Uterus (tissue), 4 donors: Measurements from ENCODE around the gene DEPDC5. TPM values are rescaled to one million over a fixed set of nuclear protein-coding genes. Genes with fewer than 3 reads are reported as not detected.
A peak's percentile ranks its signal among the peaks of the same experiment; 100 is the strongest.

Experiments used
- DNase-seq, 2 donors: peaks; one replicate each; pipeline ENCODE4 v3.0.0-alpha.2; 2019 to 2020
- H3K27ac ChIP-seq, 2 donors: fragments of 200-600 bp; sonication (generic); 1 replicate in 1 of 2; 2 replicates in 1 of 2; pipeline ENCODE4 v1.5.1; 2016 to 2018
- H3K27me3 ChIP-seq, 2 donors: fragments of 200-600 bp; sonication (generic); one replicate each; pipeline ENCODE4 v1.5.1; 2018 to 2019; ENCODE audit warnings: control low read depth in 1 of 2
- H3K36me3 ChIP-seq, 2 donors: fragments of 200-600 bp; sonication (generic); one replicate each; pipeline ENCODE4 v1.5.1; 2019; ENCODE audit warnings: control low read depth in 1 of 2
- H3K4me1 ChIP-seq, 2 donors: fragments of 200-600 bp; sonication (generic); one replicate each; pipeline ENCODE4 v1.5.1; 2018 to 2019; ENCODE audit warnings: control low read depth in 1 of 2
- H3K4me3 ChIP-seq, 2 donors: fragments of 200-600 bp; sonication (generic); 1 replicate in 1 of 2; 2 replicates in 1 of 2; pipeline ENCODE4 v1.5.1; 2018 to 2019; ENCODE audit warnings: mild to moderate bottlenecking in 1 of 2
- H3K9me3 ChIP-seq, 2 donors: fragments of 200-600 bp; sonication (generic); one replicate each; pipeline ENCODE4 v1.5.1; 2019; ENCODE audit warnings: control low read depth in 1 of 2
- POLR2A ChIP-seq, 2 donors: fragments of 450-650 bp; IDR thresholded peaks; one replicate each; pipeline ENCODE4 v1.6.1; 2016; ENCODE audit warnings: antibody characterized with exemption in 2 of 2, mild to moderate bottlenecking in 1 of 2, moderate library complexity in 1 of 2
- intact Hi-C: fragments of 100-400 bp; cut with DNase I; formaldehyde crosslinking; loops from one replicate; pipeline ENCODE4 v1.15.1; 2023; ENCODE audit warnings: low total_unique reads
- total RNA-seq, 4 donors: library from RNA; depleted of rRNA in 3 of 4; stranded (reverse); fragments of >200 nt in 3 of 4; gene quantifications; one replicate each; pipeline versions ENCODE4 v1.1.0 to v1.2.4, GENCODE V29; 2014 to 2023
- TF ChIP-seq, protein P1 (sequence below), 4 experiments: fragments of 200-600 bp in 2 of 4; fragments of 450-650 bp in 2 of 4; sonication (generic) in 2 of 4; IDR thresholded peaks; one replicate each; pipeline ENCODE4 v1.5.1; 2016 to 2019; ENCODE audit warnings: antibody characterized with exemption in 4 of 4, mild to moderate bottlenecking in 2 of 4, moderate library complexity in 1 of 4
- donor health status: DM: yes; HTN: yes; CAD: no.

Gene DEPDC5
- total RNA-seq, 4 donors from 2014 or later, result 9.1 to 180 (median 37.2) TPM

DNA sequence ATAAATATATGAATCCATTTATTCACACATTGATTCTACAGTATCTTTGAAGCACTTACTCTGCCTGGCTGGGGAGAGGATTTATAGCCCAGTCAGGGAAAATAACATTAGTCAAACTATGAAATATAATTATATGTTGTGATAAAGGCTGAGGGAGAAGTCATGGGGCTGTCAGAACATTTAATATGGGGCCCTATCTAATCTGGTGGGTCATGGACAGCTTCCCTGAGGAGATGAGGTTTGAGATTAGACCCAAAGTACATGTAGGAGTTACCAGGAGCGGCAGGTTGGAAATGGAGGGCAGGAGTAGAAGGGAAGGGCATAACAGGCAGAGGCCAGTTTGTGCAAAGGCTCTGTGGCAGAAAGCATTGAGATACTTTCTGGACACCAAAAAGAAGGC is 86.2 kb downstream of the DEPDC5 start:
- Histone ChIP-seq H3K36me3 (no peaks in the 10 kb centered on the region), H3K4me1 (no peaks in the 10 kb centered on the region), H3K4me3 (no peak overlapping the region), H3K27me3 (no peaks in the 10 kb centered on the region), H3K9me3 (no peaks in the 10 kb centered on the region), H3K27ac (no peak overlapping the region)
- no peak for TF ChIP-seq POLR2A (IDR thresholded peaks at IDR 0.05)
- TF ChIP-seq, protein P1, sequence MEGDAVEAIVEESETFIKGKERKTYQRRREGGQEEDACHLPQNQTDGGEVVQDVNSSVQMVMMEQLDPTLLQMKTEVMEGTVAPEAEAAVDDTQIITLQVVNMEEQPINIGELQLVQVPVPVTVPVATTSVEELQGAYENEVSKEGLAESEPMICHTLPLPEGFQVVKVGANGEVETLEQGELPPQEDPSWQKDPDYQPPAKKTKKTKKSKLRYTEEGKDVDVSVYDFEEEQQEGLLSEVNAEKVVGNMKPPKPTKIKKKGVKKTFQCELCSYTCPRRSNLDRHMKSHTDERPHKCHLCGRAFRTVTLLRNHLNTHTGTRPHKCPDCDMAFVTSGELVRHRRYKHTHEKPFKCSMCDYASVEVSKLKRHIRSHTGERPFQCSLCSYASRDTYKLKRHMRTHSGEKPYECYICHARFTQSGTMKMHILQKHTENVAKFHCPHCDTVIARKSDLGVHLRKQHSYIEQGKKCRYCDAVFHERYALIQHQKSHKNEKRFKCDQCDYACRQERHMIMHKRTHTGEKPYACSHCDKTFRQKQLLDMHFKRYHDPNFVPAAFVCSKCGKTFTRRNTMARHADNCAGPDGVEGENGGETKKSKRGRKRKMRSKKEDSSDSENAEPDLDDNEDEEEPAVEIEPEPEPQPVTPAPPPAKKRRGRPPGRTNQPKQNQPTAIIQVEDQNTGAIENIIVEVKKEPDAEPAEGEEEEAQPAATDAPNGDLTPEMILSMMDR (IDR thresholded peaks at IDR 0.05), result no peak
- DNase-seq, result no peak
- intact Hi-C loops, result no loop called here

DNA sequence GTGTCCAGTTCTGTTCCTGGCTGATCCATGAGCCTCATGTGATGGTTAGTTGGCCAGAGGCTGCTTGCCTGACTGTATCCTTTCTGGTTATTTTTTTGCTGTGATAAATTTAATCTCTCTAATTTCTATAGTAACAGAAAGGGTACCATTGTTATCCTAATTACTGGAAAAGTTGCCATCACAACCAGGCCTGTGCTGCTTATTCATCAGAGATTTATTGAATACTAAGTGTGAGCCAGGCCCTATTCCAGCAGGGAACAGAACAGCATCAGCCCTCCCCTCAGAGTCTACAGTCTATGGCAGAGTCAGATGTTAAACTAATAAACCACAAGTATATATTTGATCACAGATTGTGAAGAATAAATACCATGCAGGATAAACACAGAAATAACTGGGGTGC is 86.8 kb downstream of the DEPDC5 start:
- H3K9me3 ChIP-seq, result no peaks in the 10 kb centered on the region
- peak overlapping the region; percentile 50 to 65 for H3K27ac ChIP-seq
- intact Hi-C loops, result no loop called here
- H3K36me3 ChIP-seq, result no peaks in the 10 kb centered on the region
- no peaks in the 10 kb centered on the region for H3K4me1 ChIP-seq
- no peaks in the 10 kb centered on the region for H3K27me3 ChIP-seq
- TF ChIP-seq POLR2A (IDR thresholded peaks at IDR 0.05), result no peak
- TF ChIP-seq, protein P1 (IDR thresholded peaks at IDR 0.05), result no peak
- DNase-seq, result no peak
- no peak overlapping the region for H3K4me3 ChIP-seq

DNA sequence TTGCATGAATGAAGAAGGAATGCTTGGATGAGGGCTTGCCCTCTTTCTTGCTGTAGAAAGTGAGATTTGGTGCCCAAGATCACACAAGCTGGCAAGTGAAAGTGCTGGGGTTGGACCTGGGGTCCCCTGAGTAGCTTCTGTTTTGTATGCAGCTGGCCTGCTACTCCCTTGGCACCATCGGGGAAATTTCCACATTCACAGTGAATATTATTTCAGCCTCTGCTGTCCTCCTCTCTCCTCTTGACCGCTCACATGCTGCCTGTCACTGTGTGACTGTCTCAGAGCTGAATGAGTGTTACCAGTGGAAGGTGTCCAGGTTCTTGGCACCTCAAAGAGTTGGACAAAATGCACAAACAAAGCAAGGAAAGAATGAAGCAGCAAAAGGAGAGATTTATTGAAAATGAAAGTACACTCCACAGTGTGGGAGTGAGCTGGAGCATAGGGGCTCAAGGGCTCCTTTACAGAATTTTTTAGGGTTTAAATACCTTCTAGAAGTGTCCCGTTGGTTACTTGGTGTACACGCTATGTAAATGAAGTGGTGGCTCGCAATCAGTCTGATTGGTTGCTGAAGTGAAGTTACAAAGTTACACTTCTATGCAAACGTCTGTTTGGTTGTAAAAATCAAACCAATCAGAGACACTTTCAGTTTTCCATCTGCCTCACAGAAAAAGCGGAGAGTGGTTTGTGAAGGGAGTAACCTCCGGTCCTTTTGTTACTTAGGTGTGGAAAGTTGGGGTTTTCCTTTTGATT is 87.4 kb downstream of the DEPDC5 start:
- no peaks in the 10 kb centered on the region for H3K27me3 ChIP-seq
- H3K36me3 ChIP-seq, result no peaks in the 10 kb centered on the region
- no peak for DNase-seq
- H3K9me3 ChIP-seq, result no peaks in the 10 kb centered on the region
- H3K4me3 ChIP-seq, result peak overlapping the region; percentile 12 to 15
- H3K27ac ChIP-seq, result peak overlapping the region; percentile 50 to 65
- H3K4me1 ChIP-seq, result no peaks in the 10 kb centered on the region
- intact Hi-C loops, result no loop called here
- TF ChIP-seq, protein P1 (IDR thresholded peaks at IDR 0.05), result no peak
- TF ChIP-seq POLR2A (IDR thresholded peaks at IDR 0.05), result no peak

DNA sequence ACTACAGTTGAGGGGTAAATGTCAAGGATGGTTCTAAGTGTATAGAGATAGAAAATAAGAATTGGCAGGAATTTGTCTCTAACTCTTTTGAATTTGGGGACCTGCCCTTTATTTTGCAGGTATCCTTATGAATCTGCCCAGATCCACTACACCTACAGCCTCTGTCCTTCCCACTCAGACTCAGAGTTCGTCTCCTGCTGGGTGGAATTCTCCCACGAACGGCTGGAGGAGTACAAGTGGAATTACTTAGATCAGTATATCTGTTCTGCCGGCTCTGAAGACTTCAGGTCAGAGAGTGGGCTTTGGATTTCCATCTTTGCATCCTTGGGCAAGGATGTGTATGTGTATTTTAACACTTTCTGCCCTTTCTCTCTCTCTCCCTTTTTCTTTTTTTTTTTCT is 89.7 kb downstream of the DEPDC5 start:
- H3K36me3 ChIP-seq, result no peaks in the 10 kb centered on the region
- intact Hi-C loops, result no loop called here
- DNase-seq, result no peak
- H3K4me3 ChIP-seq, result no peak overlapping the region
- H3K27ac ChIP-seq, result no peak overlapping the region
- no peaks in the 10 kb centered on the region for H3K27me3 ChIP-seq
- TF ChIP-seq POLR2A (IDR thresholded peaks at IDR 0.05), result no peak
- H3K4me1 ChIP-seq, result no peaks in the 10 kb centered on the region
- H3K9me3 ChIP-seq, result no peaks in the 10 kb centered on the region

DNA sequence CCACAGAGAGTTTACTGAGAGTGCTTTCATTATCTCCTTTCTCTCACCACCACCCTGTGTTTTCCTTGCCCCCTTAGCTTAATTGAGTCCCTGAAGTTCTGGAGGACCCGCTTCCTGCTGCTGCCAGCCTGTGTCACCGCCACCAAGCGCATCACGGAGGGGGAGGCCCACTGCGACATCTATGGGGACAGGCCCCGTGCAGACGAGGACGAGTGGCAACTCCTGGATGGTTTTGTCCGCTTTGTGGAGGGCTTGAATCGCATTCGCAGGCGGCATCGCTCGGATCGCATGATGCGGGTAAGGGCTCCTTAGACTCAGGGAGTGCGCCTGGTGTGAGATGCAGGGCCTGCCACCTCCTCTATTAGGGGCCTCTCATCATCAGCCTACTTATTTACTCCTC is 91.1 kb downstream of the DEPDC5 start:
- no peak for DNase-seq
- H3K27me3 ChIP-seq, result no peaks in the 10 kb centered on the region
- no peaks in the 10 kb centered on the region for H3K9me3 ChIP-seq
- H3K4me1 ChIP-seq, result no peaks in the 10 kb centered on the region
- no peak overlapping the region for H3K27ac ChIP-seq
- intact Hi-C loops, result no loop called here
- TF ChIP-seq, protein P1 (IDR thresholded peaks at IDR 0.05), result no peak
- no peak for TF ChIP-seq POLR2A (IDR thresholded peaks at IDR 0.05)
- H3K36me3 ChIP-seq, result no peaks in the 10 kb centered on the region
- no peak overlapping the region for H3K4me3 ChIP-seq
